Mucosa of rectum (tissue), 2 donors: ENCODE measurements around the gene FABP7.

Experiments
- H3K27ac ChIP-seq, 2 donors: one replicate each; pipeline ENCODE4 v1.7.0; 2013; ENCODE audit warnings: inconsistent platforms in 2 of 2, low read depth in 2 of 2, low read length in 2 of 2
- H3K27me3 ChIP-seq, 2 donors: one replicate each; pipeline ENCODE4 v1.7.0; 2013; ENCODE audit warnings: low read length in 2 of 2; ENCODE audit not compliant: control insufficient read depth in 2 of 2, insufficient read depth in 2 of 2
- H3K36me3 ChIP-seq, 2 donors: one replicate each; pipeline ENCODE4 v1.7.0; 2013; ENCODE audit warnings: low read length in 2 of 2; ENCODE audit not compliant: control insufficient read depth in 2 of 2, insufficient read depth in 2 of 2
- H3K4me1 ChIP-seq, 2 donors: one replicate each; pipeline ENCODE4 v1.7.0; 2013; ENCODE audit warnings: low read length in 2 of 2, mild to moderate bottlenecking in 1 of 2; ENCODE audit not compliant: control insufficient read depth in 2 of 2, insufficient read depth in 2 of 2
- H3K4me3 ChIP-seq, 2 donors: one replicate each; pipeline ENCODE4 v1.7.0; 2013; ENCODE audit warnings: low read length in 2 of 2
- H3K9ac ChIP-seq, 2 donors: one replicate each; pipeline ENCODE4 v1.7.0; 2013; ENCODE audit warnings: low read length in 2 of 2, low read depth in 1 of 2, mild to moderate bottlenecking in 1 of 2
- H3K9me3 ChIP-seq, 2 donors: one replicate each; pipeline ENCODE4 v1.7.0; 2013; ENCODE audit warnings: low read length in 2 of 2; ENCODE audit not compliant: control insufficient read depth in 2 of 2
- donor health status: healthy.
- donor health status: Normal muscosa, but diverticular disease.

FABP7 gene

DNA sequence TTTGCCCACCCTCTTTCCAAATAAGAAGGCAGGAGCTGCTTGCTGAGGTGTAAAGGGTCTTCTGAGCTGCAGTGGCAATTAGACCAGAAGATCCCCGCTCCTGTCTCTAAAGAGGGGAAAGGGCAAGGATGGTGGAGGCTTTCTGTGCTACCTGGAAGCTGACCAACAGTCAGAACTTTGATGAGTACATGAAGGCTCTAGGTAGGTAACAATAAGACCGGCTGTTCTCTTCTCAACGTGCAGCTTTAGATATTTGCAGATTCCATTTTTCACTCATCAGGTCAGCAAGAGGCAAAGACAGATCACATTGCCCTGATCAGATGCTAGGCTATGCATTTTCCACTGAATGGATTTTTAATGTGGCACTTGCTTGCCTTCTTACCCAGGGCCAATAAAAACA lies at the start of gene FABP7:
Gene FABP7 (plus strand): TSS at position 50 of the 400 bp plus-strand sequence. CDS start 79 bp downstream, at position 129.
- Histone ChIP-seq H3K4me3 (no peak within 1 kb of the TSS), H3K27me3 (no peaks in the 10 kb centered on the region), H3K9me3 (no peaks in the 10 kb centered on the region), H3K36me3 (no peaks in the 10 kb centered on the region), H3K27ac (no peak within 1 kb of the TSS), H3K9ac (no peak within 1 kb of the TSS), H3K4me1 (no peaks in the 10 kb centered on the region)

DNA sequence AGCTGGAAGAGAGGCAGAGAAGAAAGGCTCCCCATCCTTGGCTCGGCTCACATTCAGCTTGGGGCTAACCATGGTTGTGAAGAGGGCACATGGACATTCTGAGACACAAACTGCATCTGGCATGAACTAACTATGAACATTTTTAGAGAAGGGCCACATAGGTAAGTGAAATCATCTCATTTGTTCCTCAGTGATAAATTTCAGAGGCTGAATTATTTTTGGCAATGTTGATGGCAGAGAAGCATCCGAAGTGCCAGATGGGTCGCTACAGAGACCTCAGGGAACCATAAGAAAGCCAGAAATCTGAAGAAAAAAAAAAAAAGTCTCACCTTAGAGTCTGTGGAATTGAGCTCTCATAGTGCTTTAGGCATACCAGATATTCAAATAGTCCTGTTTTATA lies 49.2 kb upstream of the FABP7 start:
- Histone ChIP-seq H3K4me3 (no peak overlapping the region), H3K27ac (no peak overlapping the region), H3K9ac (peak overlapping the region in 1 of 2 donors; percentile 8), H3K4me1 (no peaks in the 10 kb centered on the region), H3K27me3 (no peaks in the 10 kb centered on the region), H3K36me3 (no peaks in the 10 kb centered on the region), H3K9me3 (no peaks in the 10 kb centered on the region)

DNA sequence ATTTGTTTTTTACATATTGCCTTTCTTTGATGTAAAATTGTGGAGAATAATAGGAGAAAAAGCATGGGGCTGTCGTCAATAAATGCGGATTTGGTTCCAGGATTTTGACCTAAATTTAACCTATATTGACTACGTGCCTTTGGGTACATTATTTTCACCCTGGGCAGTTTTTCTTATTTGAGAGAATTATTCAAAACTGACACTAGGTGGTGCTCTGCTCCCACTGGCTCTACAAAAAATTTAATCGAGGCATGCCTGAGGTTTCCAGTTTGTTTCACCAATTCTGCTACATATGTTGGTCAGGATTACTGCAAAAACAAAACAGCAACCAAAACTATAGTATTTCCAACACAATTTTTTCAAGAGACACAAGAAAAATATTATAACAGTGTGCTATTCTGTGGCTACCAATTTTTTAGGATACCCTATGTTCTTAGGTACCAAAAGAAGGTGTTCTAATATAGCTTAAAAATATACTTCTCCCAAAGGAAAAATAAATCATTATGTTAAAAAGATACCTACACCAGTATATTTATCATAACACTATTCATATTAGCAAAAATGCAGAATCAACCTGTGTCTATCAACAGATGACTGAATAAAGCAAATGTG lies 48.6 kb upstream of the FABP7 start:
- H3K36me3 ChIP-seq: no peaks in the 10 kb centered on the region
- no peak overlapping the region for H3K4me3 ChIP-seq
- no peaks in the 10 kb centered on the region for H3K9me3 ChIP-seq
- H3K4me1 ChIP-seq: no peaks in the 10 kb centered on the region
- H3K9ac ChIP-seq: peak overlapping the region in 1 of 2 donors; percentile 8
- no peak overlapping the region for H3K27ac ChIP-seq
- no peaks in the 10 kb centered on the region for H3K27me3 ChIP-seq

DNA sequence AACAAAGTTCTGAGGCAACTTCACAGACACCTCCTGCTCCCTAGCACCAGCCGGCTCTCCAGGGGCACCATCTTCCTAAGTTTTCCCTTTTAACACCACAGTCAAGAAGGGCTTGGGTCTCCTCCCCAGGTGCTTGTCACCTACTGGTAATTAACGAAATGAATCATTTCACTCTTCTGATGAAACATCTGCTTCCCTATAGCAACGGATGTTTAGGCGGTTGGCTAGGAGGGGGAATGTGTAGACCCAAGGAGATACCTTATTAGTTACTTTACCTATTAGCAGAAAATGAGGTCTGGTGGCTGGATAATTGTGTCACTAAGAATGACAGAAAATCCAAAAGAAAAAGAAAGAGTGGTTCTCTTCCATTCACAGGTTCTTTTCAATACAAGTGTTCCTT lies 46.3 kb upstream of the FABP7 start:
- Histone ChIP-seq H3K9me3 (no peaks in the 10 kb centered on the region), H3K4me1 (no peaks in the 10 kb centered on the region), H3K4me3 (no peak overlapping the region), H3K27ac (no peak overlapping the region), H3K36me3 (no peaks in the 10 kb centered on the region), H3K9ac (no peak overlapping the region), H3K27me3 (no peaks in the 10 kb centered on the region)

DNA sequence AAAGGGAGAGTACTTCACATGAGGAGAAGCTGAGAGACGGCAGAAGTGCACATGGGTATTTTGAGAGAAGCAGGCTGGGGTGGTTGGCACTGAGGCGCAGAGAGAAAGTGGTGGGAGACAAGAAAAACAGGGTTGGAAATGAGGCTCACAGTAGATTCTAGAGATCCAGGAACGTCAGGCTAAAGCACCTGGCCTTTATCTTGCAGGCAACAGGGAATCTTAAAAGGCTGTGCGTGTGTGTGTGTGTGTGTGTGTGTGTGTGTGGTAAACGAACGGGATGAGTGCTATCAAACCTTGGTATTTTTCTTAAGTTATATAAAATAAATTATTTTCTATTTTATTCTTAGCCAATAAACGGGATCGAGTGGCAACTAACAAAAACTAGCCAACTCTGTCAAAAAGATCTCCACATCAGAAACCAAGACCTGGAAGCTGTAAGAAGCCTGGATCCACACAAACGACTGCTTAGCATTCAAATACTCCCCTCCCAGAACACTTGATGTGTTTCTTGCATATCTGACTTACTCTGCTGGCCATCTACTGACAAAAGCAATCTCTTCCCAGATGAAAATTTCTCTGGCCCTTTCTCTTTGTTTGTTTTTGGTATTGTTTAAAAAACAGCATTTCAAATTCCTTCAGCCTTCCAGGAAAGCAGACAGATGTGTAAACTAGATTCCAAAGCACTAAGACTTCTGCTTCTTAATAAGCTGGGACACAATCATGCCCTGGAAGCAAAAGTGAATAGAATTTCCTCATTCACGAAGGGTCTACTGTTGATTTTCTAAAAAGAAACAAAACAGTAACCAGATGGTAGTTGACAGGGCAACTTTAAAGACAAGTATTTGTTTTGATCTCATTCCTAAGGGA lies 44.8 kb upstream of the FABP7 start:
- no peak overlapping the region for H3K4me3 ChIP-seq
- no peaks in the 10 kb centered on the region for H3K36me3 ChIP-seq
- H3K27me3 ChIP-seq: no peaks in the 10 kb centered on the region
- no peak overlapping the region for H3K27ac ChIP-seq
- H3K4me1 ChIP-seq: no peaks in the 10 kb centered on the region
- H3K9ac ChIP-seq: no peak overlapping the region
- no peaks in the 10 kb centered on the region for H3K9me3 ChIP-seq

DNA sequence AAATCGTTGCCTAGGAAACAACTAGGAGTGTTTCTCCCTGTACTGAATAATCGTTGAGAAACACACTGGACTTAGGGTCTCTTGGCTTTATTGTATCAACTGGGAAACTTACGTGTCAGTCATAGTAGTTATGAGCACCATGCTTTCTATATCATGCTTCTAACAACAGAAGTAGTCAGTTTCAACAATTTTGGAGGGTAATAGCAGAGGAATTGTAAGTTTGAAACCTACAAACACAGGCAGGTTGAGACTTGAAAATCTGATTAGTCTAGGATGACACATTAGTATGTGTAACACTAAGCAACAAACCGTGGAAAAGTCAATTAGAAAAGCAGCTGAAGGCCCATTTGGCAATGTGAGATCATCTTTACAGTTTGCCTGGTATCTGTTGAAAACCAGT lies 43.9 kb upstream of the FABP7 start:
- no peaks in the 10 kb centered on the region for H3K27me3 ChIP-seq
- H3K9ac ChIP-seq: no peak overlapping the region
- H3K9me3 ChIP-seq: no peaks in the 10 kb centered on the region
- H3K27ac ChIP-seq: no peak overlapping the region
- H3K4me3 ChIP-seq: no peak overlapping the region
- no peaks in the 10 kb centered on the region for H3K4me1 ChIP-seq
- H3K36me3 ChIP-seq: no peaks in the 10 kb centered on the region

DNA sequence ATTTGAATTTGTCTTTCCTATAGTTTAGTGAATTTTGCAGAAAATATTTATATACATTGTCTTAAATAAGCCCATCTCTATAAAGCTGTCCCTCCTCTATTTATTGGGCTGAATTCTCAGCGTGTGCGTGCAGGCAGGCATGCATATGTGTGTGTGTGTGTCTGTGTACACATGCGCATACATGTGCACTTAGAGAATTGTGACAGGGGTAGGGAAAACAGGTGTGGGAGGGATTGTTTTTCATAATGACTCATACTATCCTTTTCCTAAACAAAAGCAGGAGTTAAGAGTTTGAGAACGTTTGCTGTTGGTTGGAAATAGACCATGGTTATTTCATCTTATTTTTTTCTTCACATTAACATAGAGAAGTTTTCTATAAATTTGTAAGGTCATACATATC lies 43.4 kb upstream of the FABP7 start:
- Histone ChIP-seq H3K27me3 (no peaks in the 10 kb centered on the region), H3K27ac (no peak overlapping the region), H3K4me3 (no peak overlapping the region), H3K36me3 (no peaks in the 10 kb centered on the region), H3K4me1 (no peaks in the 10 kb centered on the region), H3K9ac (no peak overlapping the region), H3K9me3 (no peaks in the 10 kb centered on the region)

DNA sequence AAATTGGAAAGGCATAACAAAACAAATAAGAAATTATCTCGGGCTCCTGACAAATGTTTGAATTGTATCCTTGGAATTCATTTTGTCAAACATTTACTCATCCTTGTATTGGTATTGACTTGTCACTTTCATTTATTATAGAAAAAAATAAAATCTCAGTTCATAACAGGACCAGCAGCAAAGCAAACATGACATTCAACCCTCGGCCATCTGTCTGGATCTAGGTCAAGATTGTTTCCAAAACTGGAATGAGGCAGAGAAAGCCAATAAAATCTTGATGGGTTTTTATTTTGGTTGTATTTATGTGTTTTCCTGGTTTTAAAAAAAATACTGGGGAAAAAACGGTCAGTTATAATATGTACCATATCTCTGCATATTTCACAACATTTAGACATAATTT lies 42.9 kb upstream of the FABP7 start:
- H3K9ac ChIP-seq: no peak overlapping the region
- H3K9me3 ChIP-seq: no peaks in the 10 kb centered on the region

DNA sequence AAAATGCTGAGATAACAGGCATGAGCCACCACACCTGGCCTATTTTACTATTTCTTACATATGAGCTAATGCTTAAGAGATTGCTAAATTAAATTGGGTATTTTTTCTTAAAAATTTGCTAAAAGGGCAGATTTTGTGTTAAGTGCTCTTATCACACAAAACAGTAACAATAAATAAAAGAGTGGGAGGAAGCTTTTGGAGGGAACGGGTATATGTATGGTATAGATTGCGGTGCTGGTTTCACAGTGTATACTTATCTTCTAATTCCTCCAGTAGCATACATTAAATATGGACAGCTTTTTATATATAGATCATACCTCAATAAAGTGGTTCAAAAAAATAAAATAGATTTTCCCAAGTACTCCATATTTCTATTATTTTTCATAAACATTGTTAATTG lies 39.4 kb upstream of the FABP7 start:
- Histone ChIP-seq H3K4me1 (no peaks in the 10 kb centered on the region), H3K27me3 (no peaks in the 10 kb centered on the region), H3K27ac (no peak overlapping the region), H3K9ac (no peak overlapping the region), H3K4me3 (no peak overlapping the region), H3K9me3 (no peaks in the 10 kb centered on the region), H3K36me3 (no peaks in the 10 kb centered on the region)

More for the DNA sequence above, 42.9 kb upstream of the FABP7 start:
- Histone ChIP-seq H3K27me3 (no peaks in the 10 kb centered on the region), H3K4me3 (no peak overlapping the region), H3K4me1 (no peaks in the 10 kb centered on the region), H3K27ac (no peak overlapping the region), H3K36me3 (no peaks in the 10 kb centered on the region)

DNA sequence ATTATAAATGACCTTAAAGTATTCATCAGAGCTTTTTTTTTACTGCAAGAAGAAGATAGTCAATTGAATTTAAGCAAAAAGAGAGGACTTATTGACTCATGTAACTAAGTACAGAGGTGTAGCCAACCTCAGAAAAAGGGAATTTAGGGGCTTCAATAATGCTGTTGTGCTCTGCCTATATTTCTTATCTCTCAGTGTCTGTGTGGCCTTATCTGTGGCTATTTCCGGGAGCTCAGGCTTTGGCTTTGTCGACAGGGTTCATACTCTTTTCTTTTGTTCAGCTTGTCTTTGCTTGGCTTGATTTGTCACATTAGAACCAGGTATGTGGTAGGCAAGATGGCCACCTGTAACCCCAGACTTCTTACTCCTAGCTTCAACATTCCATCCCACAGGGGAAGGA lies 38.6 kb upstream of the FABP7 start:
- no peak overlapping the region for H3K9ac ChIP-seq
- H3K9me3 ChIP-seq: no peaks in the 10 kb centered on the region
- H3K4me1 ChIP-seq: no peaks in the 10 kb centered on the region
- H3K36me3 ChIP-seq: no peaks in the 10 kb centered on the region
- no peak overlapping the region for H3K4me3 ChIP-seq
- H3K27ac ChIP-seq: no peak overlapping the region
- peaks cover 0 to 2% of the 10 kb centered on the region in 2 donors for H3K27me3 ChIP-seq
